HepG2 (cell line): ENCODE measurements around the gene SLC15A1. TPM values are rescaled to one million over a fixed set of nuclear protein-coding genes. Genes with fewer than 3 reads are reported as not detected.

ENCODE experiments used
- ATAC-seq: fragments of 200-7000 bp; cut with Tn5 transposase; 3 replicates; pipeline ENCODE4 v1.9.1; 2020; ENCODE audit warnings: mild to moderate bottlenecking, moderate library complexity
- BruUV-seq: library from RNA; stranded (reverse); fragments of 400-500 nt; replicated peaks from 2 replicates; lab custom pipeline; 2021; lab: Mats Ljungman, UMichigan
- CTCF ChIA-PET: fragments of 300-600 bp; formaldehyde crosslinking; extraction: SDS; loops from one replicate; lab custom pipeline; 2021; ENCODE audit warnings: low total read pairs, inconsistent platforms, low intra/inter-chr PET ratio; lab: Yijun Ruan, JAX
- POLR2A ChIA-PET: fragments of 350-600 bp; sonication (Branson Sonifier 250); formaldehyde crosslinking; loops from one replicate; lab custom pipeline; 2020; ENCODE audit warnings: antibody characterized with exemption, inconsistent platforms; lab: Yijun Ruan, JAX
- DNase-seq: peaks from one replicate; pipeline ENCODE4 v3.0.0-alpha.2; 2015; ENCODE audit warnings: low spot score
- FAIRE-seq: peaks from 3 replicates; lab custom pipeline; 2011; peaks lifted over from hg19 to GRCh38; lab: Jason Lieb, UNC
- H2AFZ ChIP-seq: one replicate; pipeline ENCODE4 v1.6.1; 2011; ENCODE audit warnings: low read length, inconsistent platforms
- H3K27ac ChIP-seq: fragments of 300-600 bp; 3 replicates; pipeline ENCODE4 v1.8.0; 2011; ENCODE audit warnings: mixed run types, mild to moderate bottlenecking, mixed read lengths, low read length, inconsistent platforms; ENCODE audit not compliant: insufficient read depth; ENCODE audit errors: extremely low read length
- H3K27me3 ChIP-seq, 2 experiments: fragments of 200-600 bp in 1 of 2; 2 replicates in 1 of 2; 3 replicates in 1 of 2; pipeline versions ENCODE4 v1.6.0 to v1.8.0; 2011; ENCODE audit warnings: low read length in 2 of 2, mild to moderate bottlenecking in 2 of 2, moderate library complexity in 2 of 2, inconsistent platforms in 1 of 2; ENCODE audit not compliant: insufficient read depth in 2 of 2, control insufficient read depth in 1 of 2
- H3K36me3 ChIP-seq, 2 experiments: fragments of 200-600 bp in 1 of 2; replicated peaks in 1 of 2; 2 replicates in 1 of 2; 3 replicates in 1 of 2; pipeline versions ENCODE4 v1.5.1 to v1.8.0; 2011; ENCODE audit warnings: low read length in 2 of 2, inconsistent platforms in 1 of 2; ENCODE audit not compliant: insufficient read depth in 2 of 2, control insufficient read depth in 1 of 2
- H3K4me1 ChIP-seq: 2 replicates; pipeline ENCODE4 v1.5.1; 2012; ENCODE audit warnings: low read length, inconsistent platforms; ENCODE audit not compliant: insufficient read depth
- H3K4me2 ChIP-seq: 2 replicates; pipeline ENCODE4 v1.6.0; 2011; ENCODE audit warnings: low read depth, low read length, inconsistent platforms
- H3K4me3 ChIP-seq, 3 experiments: fragments of 200-600 bp in 1 of 3; sonication (generic), shearing (Covaris generic) in 1 of 3; replicated peaks in 1 of 3; 2 replicates each; pipeline ENCODE4 v1.5.1; 2011 to 2016; ENCODE audit warnings: low read length in 3 of 3, inconsistent platforms in 2 of 3, low read depth in 2 of 3, mild to moderate bottlenecking in 2 of 3, control low read depth in 1 of 3, mixed read lengths in 1 of 3; ENCODE audit not compliant: insufficient read depth in 1 of 3
- H3K79me2 ChIP-seq: one replicate; pipeline ENCODE4 v1.6.1; 2011; ENCODE audit warnings: low read length, inconsistent platforms; ENCODE audit not compliant: insufficient read depth
- H3K9ac ChIP-seq: 2 replicates; pipeline ENCODE4 v1.6.0; 2011; ENCODE audit warnings: mild to moderate bottlenecking, low read depth, low read length, inconsistent platforms; ENCODE audit not compliant: insufficient read depth
- H3K9me3 ChIP-seq: 2 replicates; pipeline ENCODE4 v1.5.1; 2012; ENCODE audit warnings: mild to moderate bottlenecking, low read length
- H4K20me1 ChIP-seq: 2 replicates; pipeline ENCODE4 v1.6.0; 2011; ENCODE audit warnings: inconsistent platforms, mild to moderate bottlenecking, low read length, moderate library complexity; ENCODE audit not compliant: insufficient read depth
- CHD2 ChIP-seq: IDR thresholded peaks from 2 replicates; pipeline ENCODE4 v1.6.1; 2011; ENCODE audit warnings: low read depth, low read length, improper control_type of control experiment
- FOSL1 ChIP-seq: sonication (generic); formaldehyde crosslinking; IDR thresholded peaks from 2 replicates; pipeline ENCODE4 v1.9.0; 2021; ENCODE audit warnings: missing genetic modification reagents, borderline replicate concordance
- FOXA3 ChIP-seq: IDR thresholded peaks from 2 replicates; pipeline ENCODE4 v1.6.1; 2016; ENCODE audit warnings: missing genetic modification reagents, missing compliant biosample characterization
- HIVEP1 ChIP-seq: sonication (generic); formaldehyde crosslinking; IDR thresholded peaks from 2 replicates; pipeline ENCODE4 v1.4.0; 2020; ENCODE audit warnings: mild to moderate bottlenecking, missing genetic modification reagents
- JUN ChIP-seq: sonication (generic); formaldehyde crosslinking; IDR thresholded peaks from 2 replicates; pipeline ENCODE4 v1.4.0; 2020; ENCODE audit warnings: mild to moderate bottlenecking, missing genetic modification reagents
- MBD4 ChIP-seq: IDR thresholded peaks from 2 replicates; pipeline ENCODE4 v1.6.1; 2012; ENCODE audit warnings: low read length, inconsistent platforms, borderline replicate concordance
- MED13 ChIP-seq: sonication (generic); formaldehyde crosslinking; IDR thresholded peaks from 2 replicates; pipeline ENCODE4 v1.5.0; 2020; ENCODE audit warnings: missing genetic modification reagents
- SMAD9 ChIP-seq: sonication (generic); formaldehyde crosslinking; IDR thresholded peaks from 2 replicates; pipeline ENCODE4 v1.5.1; 2020; ENCODE audit warnings: mild to moderate bottlenecking, missing genetic modification reagents
- YEATS4 ChIP-seq: sonication (generic); formaldehyde crosslinking; IDR thresholded peaks from 2 replicates; pipeline ENCODE4 v1.4.0; 2020; ENCODE audit warnings: missing genetic modification reagents, borderline replicate concordance
- YY1 ChIP-seq: IDR thresholded peaks from 2 replicates; pipeline ENCODE4 v1.6.1; 2011; ENCODE audit warnings: low read length, low read depth, moderate library complexity, mild to moderate bottlenecking; ENCODE audit not compliant: insufficient read depth, insufficient replicate concordance
- ZNF557 ChIP-seq: sonication (generic); formaldehyde crosslinking; IDR thresholded peaks from 2 replicates; pipeline ENCODE4 v1.4.0; 2020; ENCODE audit warnings: missing genetic modification reagents
- WGBS: methylation state at CpG from one replicate; pipeline ENCODE4 v1.1.6; 2017; ENCODE audit warnings: low lambda C conversion rate; 5-methylcytosine and 5-hydroxymethylcytosine counted together
- in situ Hi-C: cut with HindIII; loops from 2 replicates; pipeline ENCODE4 v1.10.0; 2017; ENCODE audit warnings: low pct_unique_long_range_greater_than_20kb; ENCODE audit not compliant: extremely low pct_ligation_motif_present
- intact Hi-C: fragments of 100-400 bp; cut with micrococcal nuclease; formaldehyde crosslinking; loops from one replicate; pipeline ENCODE4 v1.10.0; 2022; ENCODE audit not compliant: unreplicated experiment
- polyA plus RNA-seq, 8 experiments: library from polyadenylated mRNA; depleted of rRNA in 3 of 8; stranded (reverse) in 7 of 8; unstranded in 1 of 8; fragments of >200 nt; fragmentation: Illumina TruSeq in 4 of 8; extraction: Trizol in 4 of 8; gene quantifications; 2 replicates each; pipeline versions ENCODE4 v1.2.1 to v1.2.3, GENCODE V29; 2011 to 2016; ENCODE audit warnings: low read depth in 4 of 8, missing spikeins in 1 of 8, mixed read lengths in 1 of 8; ENCODE audit not compliant: insufficient read depth in 1 of 8
- total RNA-seq, 5 experiments: library from RNA; depleted of rRNA; stranded (reverse); fragments of >200 nt; fragmentation: Illumina TruSeq; extraction: Trizol; gene quantifications; 2 replicates each; pipeline ENCODE4 v1.2.3, GENCODE V29; 2016; ENCODE audit warnings: low read depth in 1 of 5
- TF ChIP-seq, protein P1 (sequence below): sonication (generic); formaldehyde crosslinking; IDR thresholded peaks from 2 replicates; pipeline ENCODE4 v1.4.0; 2020; ENCODE audit warnings: missing genetic modification reagents
- TF ChIP-seq, protein P2 (sequence below): sonication (generic); formaldehyde crosslinking; IDR thresholded peaks from 2 replicates; pipeline ENCODE4 v1.4.0; 2020; ENCODE audit warnings: mild to moderate bottlenecking, missing genetic modification reagents

SLC15A1 gene
- total and polyA plus RNA-seq, 2 of the 13 experiments (the other 11 are each of a cell fraction or from before 2014, with no cell fraction given), result 0.17 to 0.20 TPM

DNA sequence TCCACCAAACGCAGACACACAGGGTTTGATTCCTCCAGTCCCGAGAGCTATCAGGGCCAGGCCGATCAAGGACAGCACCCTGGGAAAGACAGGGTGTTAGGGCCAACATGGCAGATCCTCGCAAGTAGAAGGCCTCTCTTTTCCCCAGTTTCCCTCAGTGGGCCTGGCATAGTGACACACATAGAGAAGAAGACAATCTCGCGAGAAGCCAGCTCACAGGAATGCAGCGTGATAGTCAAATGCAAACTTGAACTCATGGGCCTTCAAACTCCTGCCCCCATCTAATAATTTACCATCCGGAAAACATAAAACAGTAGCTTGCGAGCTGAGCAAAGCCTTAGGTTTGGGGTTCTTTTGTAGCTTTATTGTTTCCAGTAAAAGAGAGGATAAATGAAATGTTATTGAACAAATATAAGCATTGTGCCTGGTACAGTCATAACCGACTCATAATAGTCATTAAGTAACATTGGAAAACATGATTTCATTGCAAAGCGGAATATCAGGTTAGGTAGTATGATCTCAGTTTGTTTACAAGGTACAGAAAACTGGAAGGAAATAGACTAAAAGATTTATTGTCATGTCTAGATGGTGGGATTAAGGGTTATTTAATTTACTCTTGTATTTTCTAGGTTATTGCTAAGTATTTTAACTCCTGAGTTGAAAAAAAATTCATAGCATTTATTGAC lies 30.5 kb downstream of the SLC15A1 start:
- no TSS peak for BruUV-seq
- ATAC-seq, result no peak
- Histone ChIP-seq H3K4me3 (no peak overlapping the region), H3K36me3 (no peaks in the 10 kb centered on the region), H3K9ac (no peak overlapping the region), H3K4me1 (no peaks in the 10 kb centered on the region), H2AFZ (no peak overlapping the region), H3K27ac (no peak overlapping the region), H3K27me3 (no peaks in the 10 kb centered on the region), H3K4me2 (peak overlapping the region; percentile 26; the same call in 1 of the 2 replicates), H3K79me2 (no peaks in the 10 kb centered on the region), H3K9me3 (no peaks in the 10 kb centered on the region), H4K20me1 (no peaks in the 10 kb centered on the region)
- in situ Hi-C loops, result no loop called here
- peak; percentile 85 for TF ChIP-seq CHD2
- TF ChIP-seq, protein P1, sequence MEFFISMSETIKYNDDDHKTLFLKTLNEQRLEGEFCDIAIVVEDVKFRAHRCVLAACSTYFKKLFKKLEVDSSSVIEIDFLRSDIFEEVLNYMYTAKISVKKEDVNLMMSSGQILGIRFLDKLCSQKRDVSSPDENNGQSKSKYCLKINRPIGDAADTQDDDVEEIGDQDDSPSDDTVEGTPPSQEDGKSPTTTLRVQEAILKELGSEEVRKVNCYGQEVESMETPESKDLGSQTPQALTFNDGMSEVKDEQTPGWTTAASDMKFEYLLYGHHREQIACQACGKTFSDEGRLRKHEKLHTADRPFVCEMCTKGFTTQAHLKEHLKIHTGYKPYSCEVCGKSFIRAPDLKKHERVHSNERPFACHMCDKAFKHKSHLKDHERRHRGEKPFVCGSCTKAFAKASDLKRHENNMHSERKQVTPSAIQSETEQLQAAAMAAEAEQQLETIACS (CRISPR knock-in tag), result no peak
- 61% methylated on average over 10 of the region's 11 CpGs for WGBS
- ChIA-PET POLR2A (no interaction called here), CTCF (no interaction called here)
- intact Hi-C loops, result no loop called here
- DNase-seq, result no peak
- no peak for FAIRE-seq

DNA sequence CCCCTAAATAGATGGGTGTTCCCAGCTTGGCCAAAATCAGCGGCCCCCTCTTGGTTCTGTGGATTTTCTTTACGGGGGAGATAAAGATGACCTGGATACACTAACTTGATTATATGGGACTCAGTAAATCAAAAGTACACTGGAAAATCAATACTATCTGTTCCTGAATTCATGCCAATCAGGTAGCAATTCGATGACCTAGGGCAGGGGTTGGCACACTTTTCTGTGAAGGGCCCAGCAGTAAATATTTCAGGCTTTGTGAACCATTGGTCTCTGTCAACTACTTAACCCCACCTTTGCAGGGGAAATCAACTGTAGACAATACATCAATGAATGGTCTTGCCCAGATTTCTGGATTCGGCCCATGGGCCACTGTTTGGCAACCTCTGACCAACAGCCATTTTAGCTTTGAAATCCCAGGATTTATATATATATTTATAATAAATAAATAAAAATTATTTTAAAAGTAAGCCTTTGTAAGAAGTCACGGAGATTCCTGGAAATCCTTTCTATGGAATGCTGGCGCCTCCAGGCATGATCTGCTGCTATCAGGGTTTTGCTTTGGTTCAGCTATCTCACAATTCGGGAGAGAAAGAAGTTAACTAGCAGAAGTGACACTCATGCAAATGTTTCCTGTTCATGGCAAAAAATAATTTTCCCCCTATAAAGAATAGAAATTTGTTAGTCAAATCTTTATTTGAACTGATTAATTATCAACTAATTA lies 32.8 kb downstream of the SLC15A1 start:
- no peak overlapping the region for H3K4me2 ChIP-seq
- POLR2A ChIA-PET, result no interaction called here
- H2AFZ ChIP-seq, result no peak overlapping the region
- in situ Hi-C loops, result no loop called here
- H3K36me3 ChIP-seq, result no peaks in the 10 kb centered on the region
- FAIRE-seq (no peak), DNase-seq (no peak)
- no peaks in the 10 kb centered on the region for H4K20me1 ChIP-seq
- H3K79me2 ChIP-seq, result no peaks in the 10 kb centered on the region
- no peaks in the 10 kb centered on the region for H3K9me3 ChIP-seq
- no TSS peak for BruUV-seq
- no peak overlapping the region for H3K27ac ChIP-seq
- CTCF ChIA-PET, result no interaction called here
- no peaks in the 10 kb centered on the region for H3K27me3 ChIP-seq
- no peak for TF ChIP-seq YY1
- no peak for TF ChIP-seq MBD4
- TF ChIP-seq SMAD9 (CRISPR knock-in tag), result no peak
- no peak for TF ChIP-seq YEATS4 (CRISPR knock-in tag)
- TF ChIP-seq MED13 (CRISPR knock-in tag), result no peak
- no peak for TF ChIP-seq HIVEP1 (CRISPR knock-in tag)
- TF ChIP-seq, protein P2, sequence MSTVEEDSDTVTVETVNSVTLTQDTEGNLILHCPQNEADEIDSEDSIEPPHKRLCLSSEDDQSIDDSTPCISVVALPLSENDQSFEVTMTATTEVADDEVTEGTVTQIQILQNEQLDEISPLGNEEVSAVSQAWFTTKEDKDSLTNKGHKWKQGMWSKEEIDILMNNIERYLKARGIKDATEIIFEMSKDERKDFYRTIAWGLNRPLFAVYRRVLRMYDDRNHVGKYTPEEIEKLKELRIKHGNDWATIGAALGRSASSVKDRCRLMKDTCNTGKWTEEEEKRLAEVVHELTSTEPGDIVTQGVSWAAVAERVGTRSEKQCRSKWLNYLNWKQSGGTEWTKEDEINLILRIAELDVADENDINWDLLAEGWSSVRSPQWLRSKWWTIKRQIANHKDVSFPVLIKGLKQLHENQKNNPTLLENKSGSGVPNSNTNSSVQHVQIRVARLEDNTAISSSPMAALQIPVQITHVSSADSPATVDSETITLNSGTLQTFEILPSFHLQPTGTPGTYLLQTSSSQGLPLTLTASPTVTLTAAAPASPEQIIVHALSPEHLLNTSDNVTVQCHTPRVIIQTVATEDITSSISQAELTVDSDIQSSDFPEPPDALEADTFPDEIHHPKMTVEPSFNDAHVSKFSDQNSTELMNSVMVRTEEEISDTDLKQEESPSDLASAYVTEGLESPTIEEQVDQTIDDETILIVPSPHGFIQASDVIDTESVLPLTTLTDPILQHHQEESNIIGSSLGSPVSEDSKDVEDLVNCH (CRISPR knock-in tag), result no peak
- no peak for TF ChIP-seq JUN
- TF ChIP-seq ZNF557 (CRISPR knock-in tag), result no peak
- TF ChIP-seq, protein P1 (CRISPR knock-in tag), result no peak
- TF ChIP-seq FOXA3 (CRISPR knock-in tag), result no peak
- no peak for TF ChIP-seq FOSL1 (CRISPR knock-in tag)
- TF ChIP-seq, all 625 proteins: peak for 0
- H3K9ac ChIP-seq, result no peak overlapping the region
- no peak for ATAC-seq
- H3K4me3 ChIP-seq, result no peak overlapping the region
- no peaks in the 10 kb centered on the region for H3K4me1 ChIP-seq
- intact Hi-C loops, result no loop called here
- 67% methylated on average over 7 of the region's 7 CpGs for WGBS
